Effector memory CD8-positive, alpha-beta T cell (primary cell): ENCODE data around the gene CRYGS.
"Not testable (repeated sequence)": the region's sequence is repeated elsewhere in the genome, so short reads cannot be mapped to it uniquely, and the experiment has no call there.

Experiments used
- ATAC-seq: fragments of 150-1000 bp; cut with Tn5 transposase; replicated peaks from 2 replicates; pipeline ENCODE4 v1.10.0; 2021; ENCODE audit warnings: mild to moderate bottlenecking, moderate library complexity
- DNase-seq, 3 experiments: peaks; one replicate each; pipeline ENCODE4 v3.0.0; 2021
- H3K27ac Mint-ChIP-seq, 2 donors: one replicate each; pipeline ENCODE4 v1.8.0; 2022; ENCODE audit warnings: mild to moderate bottlenecking in 2 of 2, mixed read lengths in 2 of 2, moderate library complexity in 2 of 2
- H3K27me3 Mint-ChIP-seq, 2 donors: one replicate each; pipeline ENCODE4 v1.8.0; 2022; ENCODE audit warnings: mixed read lengths in 2 of 2
- H3K36me3 Mint-ChIP-seq: one replicate; pipeline ENCODE4 v1.8.0; 2022; ENCODE audit warnings: mild to moderate bottlenecking, moderate library complexity, mixed read lengths; ENCODE audit not compliant: insufficient read depth
- H3K4me1 Mint-ChIP-seq, 2 donors: one replicate each; pipeline ENCODE4 v1.8.0; 2022; ENCODE audit warnings: low read depth in 2 of 2, mixed read lengths in 2 of 2
- H3K4me3 Mint-ChIP-seq, 2 donors: one replicate each; pipeline ENCODE4 v1.8.0; 2022; ENCODE audit warnings: mild to moderate bottlenecking in 2 of 2, mixed read lengths in 2 of 2, moderate library complexity in 2 of 2
- H3K9me3 Mint-ChIP-seq, 2 donors: one replicate each; pipeline ENCODE4 v1.8.0; 2022; ENCODE audit warnings: mixed read lengths in 2 of 2

CRYGS gene

DNA sequence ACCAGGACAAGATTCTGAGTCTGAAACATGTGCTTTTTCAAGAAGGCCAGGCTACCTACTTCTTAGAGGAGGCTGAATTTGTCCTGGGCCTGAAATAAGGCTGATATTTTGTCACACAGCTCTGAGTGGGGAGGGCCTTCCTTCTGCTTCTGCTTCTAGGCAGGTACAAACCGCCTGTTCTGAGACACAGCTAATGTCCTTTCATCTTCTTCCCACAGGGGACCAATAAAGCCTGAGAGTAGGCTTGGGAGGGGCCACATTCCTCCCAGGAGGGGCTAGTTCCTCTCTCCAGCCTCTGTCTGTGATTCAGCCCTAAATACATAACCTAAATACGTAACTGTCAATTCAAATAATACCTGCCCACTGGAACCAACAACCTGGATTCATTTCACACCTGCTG lies 34.8 kb downstream of the CRYGS start:
- DNase-seq (no peak), ATAC-seq (no peak)
- peaks cover 7 to 18% of the 10 kb centered on the region in 2 donors for H3K27me3 Mint-ChIP-seq
- H3K4me3 Mint-ChIP-seq: no peak overlapping the region
- peaks cover 5 to 16% of the 10 kb centered on the region in 2 donors for H3K4me1 Mint-ChIP-seq
- peaks cover 3% of the 10 kb centered on the region for H3K36me3 Mint-ChIP-seq
- no peak overlapping the region for H3K27ac Mint-ChIP-seq
- no peaks in the 10 kb centered on the region for H3K9me3 Mint-ChIP-seq

DNA sequence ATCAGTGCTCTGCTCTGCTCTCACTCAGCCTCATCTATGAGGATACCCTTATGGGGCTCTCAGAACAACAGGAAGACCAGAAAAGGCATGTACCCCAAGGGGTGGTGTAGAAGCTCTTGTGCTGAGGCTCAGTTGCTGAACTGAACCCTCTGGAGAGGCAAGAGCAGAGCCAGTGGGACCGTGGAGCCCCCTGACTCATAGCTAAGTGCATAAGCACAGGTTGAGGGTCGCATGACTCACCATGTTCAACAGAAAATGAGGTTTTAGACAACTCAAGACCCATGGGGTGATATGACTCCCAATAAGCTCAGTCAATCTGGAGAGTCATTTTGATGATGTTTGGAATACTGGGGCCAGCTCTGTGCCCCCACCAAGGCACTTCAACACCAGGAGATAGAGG lies 37.3 kb downstream of the CRYGS start:
- DNase-seq (no peak), ATAC-seq (no peak)
- Mint-ChIP-seq H3K4me1 (peaks cover 12 to 16% of the 10 kb centered on the region in 2 donors), H3K4me3 (no peak overlapping the region), H3K27ac (no peak overlapping the region), H3K36me3 (peaks cover 3% of the 10 kb centered on the region), H3K9me3 (no peaks in the 10 kb centered on the region), H3K27me3 (peaks cover 7 to 16% of the 10 kb centered on the region in 2 donors)

DNA sequence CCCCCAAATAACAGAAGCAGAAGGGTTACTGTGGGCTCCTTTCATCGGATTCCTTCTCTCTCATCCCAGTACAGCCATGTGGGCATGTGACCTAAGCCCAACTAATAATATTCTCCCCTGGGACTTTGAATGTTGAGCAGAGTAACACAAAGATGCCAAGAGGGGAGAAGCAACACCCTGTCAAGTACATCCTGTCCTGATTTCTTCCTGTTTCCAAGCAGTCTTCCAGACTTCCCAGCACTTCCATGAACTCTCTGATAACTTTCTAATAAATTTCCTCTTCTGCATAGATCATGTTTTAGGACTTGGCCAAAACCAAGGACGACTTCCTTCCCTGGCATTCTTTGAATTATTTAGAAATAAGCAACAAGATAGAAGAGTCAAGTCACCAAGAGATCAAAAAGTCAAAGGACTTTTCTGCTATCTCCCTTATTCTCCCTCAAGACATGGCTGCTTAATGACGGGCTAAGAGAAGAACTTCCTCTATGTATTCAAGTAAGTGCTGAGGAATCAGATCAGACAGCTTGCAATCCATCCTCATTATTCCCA lies 37.9 kb downstream of the CRYGS start:
- Mint-ChIP-seq H3K36me3 (peaks cover 3% of the 10 kb centered on the region), H3K27ac (no peak overlapping the region), H3K27me3 (peaks cover 7 to 10% of the 10 kb centered on the region in 2 donors)

DNA sequence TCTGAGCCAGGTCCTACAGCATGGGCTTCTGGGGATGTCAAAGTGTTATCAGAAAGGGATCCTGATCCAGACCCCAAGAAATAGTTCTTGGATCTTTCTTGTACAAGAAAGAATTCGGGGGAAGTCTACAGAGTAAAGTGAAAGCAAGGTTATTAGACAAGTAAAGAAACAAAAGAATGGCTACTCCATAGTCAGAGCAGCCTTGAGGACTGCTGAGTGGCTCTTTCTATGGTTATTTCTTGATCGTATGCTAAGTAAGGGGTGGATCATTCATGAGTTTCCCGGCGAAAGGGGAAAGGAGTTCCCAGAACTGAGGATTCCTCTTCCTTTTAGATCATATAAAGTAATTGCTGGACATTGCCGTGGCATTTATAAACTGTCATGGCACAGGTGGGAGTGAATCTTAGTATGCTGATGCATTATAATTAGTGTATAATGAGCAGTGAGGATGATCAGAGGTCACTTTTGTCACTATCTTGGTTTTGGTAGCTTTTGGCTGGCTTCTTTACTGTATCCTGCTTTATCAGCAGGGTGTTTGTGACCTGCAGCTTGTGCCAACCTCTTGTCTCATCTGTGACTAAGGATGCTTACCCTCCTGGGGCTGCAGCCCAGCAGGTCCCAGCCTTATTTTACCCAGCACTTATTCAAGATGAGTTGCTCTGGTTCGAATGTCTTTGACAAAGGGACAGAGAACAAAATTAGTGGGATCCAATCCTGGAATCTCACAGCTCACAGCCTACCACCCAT lies 41.0 kb downstream of the CRYGS start:
- DNase-seq (no peak), ATAC-seq (peak; percentile 61)
- Mint-ChIP-seq H3K4me3 (peak overlapping the region; percentile 42 to 64), H3K27ac (peak overlapping the region; percentile 44 to 77), H3K4me1 (peaks cover 8 to 9% of the 10 kb centered on the region in 2 donors), H3K27me3 (peaks cover 7 to 10% of the 10 kb centered on the region in 2 donors), H3K9me3 (no peaks in the 10 kb centered on the region), H3K36me3 (peaks cover 3% of the 10 kb centered on the region)

More for the DNA sequence above, 37.9 kb downstream of the CRYGS start:
- no peak overlapping the region for H3K4me3 Mint-ChIP-seq
- no peaks in the 10 kb centered on the region for H3K9me3 Mint-ChIP-seq
- H3K4me1 Mint-ChIP-seq: peaks cover 11 to 12% of the 10 kb centered on the region in 2 donors
- ATAC-seq (no peak), DNase-seq (no peak)

DNA sequence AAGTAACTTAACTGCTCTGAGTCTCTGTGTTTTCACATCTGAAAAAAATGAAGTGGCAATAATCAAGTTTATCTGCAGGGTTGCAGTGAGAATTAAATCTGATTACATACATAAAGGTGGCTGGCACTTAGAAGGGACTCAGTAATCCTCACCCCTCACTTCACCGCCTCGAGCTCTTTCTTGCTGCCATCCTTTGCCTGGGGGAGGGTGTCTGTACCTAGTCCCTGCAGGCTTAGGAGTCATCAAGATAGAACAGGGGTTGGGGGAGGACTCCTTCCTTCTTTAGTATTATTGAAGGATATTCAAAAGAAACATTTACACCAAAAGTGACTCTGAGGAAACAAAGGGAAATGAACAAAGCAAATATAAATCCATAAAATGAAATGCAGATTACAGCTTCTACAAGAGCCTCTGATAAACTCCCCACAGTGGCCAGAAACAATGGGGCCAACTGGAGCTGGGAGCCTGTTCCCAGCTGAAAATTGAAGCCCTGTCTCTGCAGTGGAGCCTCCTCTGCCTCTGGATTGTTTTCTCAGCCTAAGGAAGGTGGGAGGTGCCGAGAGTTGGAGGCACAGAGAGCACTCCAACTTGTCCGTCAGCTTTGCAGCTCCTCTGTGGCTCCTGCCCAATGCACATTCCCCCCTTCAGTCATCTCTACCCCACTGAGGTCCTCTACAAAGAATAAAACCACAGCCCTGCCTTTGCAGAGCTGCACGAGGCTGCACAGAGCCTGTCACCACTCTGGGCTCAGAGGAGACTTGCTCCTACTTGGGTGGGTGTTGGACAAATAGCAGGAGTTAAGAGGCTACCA lies 41.8 kb downstream of the CRYGS start:
- Mint-ChIP-seq H3K36me3 (peaks cover 3% of the 10 kb centered on the region), H3K4me3 (peak overlapping the region; percentile 42 to 64), H3K27me3 (peaks cover 7 to 10% of the 10 kb centered on the region in 2 donors), H3K9me3 (no peaks in the 10 kb centered on the region), H3K27ac (peak overlapping the region; percentile 44 to 77), H3K4me1 (peaks cover 8 to 9% of the 10 kb centered on the region in 2 donors)
- DNase-seq: no peak
- peak; percentile 77 for ATAC-seq

DNA sequence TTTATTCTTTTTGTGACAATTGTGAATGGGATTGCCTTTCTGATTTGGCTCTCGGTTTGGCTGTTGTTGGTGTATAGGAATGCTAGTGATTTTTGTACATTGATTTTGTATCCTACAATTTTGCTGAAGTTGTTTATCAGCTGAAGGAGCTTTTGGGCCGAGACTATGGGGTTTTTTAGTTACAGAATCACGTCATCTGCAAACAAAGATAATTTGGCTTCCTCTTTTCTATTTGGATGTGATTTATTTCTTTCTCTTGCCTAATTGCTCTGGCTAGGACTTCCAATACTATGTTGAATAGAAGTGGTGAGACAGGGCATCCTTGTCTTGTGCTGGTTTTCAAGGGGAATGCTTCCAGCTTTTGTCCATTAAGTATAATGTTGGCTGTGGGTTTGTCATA lies 44.2 kb downstream of the CRYGS start:
- not testable (repeated sequence) for H3K27ac Mint-ChIP-seq, H3K4me3 Mint-ChIP-seq, H3K36me3 Mint-ChIP-seq, H3K4me1 Mint-ChIP-seq, DNase-seq, H3K9me3 Mint-ChIP-seq, ATAC-seq, H3K27me3 Mint-ChIP-seq

DNA sequence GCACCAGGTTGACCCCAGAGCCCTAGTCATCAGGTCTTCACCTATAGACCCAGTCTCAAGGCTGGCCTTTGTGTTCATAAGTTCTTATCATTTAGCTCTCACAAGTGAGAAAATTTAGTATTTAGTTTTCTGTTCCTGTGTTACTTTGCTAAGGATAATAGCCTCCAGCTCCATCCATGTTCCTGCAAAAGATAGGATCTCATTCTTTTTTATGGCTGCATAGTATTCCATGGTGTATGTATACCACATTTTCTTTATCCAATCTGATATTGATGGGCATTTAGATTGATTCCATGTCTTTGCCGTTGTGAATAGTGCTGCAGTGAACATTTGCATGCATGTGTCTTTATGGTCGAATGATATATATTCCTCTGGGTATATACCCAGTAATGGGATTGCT lies 46.2 kb downstream of the CRYGS start:
- not testable (repeated sequence) for H3K36me3 Mint-ChIP-seq, H3K9me3 Mint-ChIP-seq, H3K4me1 Mint-ChIP-seq, H3K27me3 Mint-ChIP-seq, DNase-seq, ATAC-seq, H3K4me3 Mint-ChIP-seq, H3K27ac Mint-ChIP-seq

DNA sequence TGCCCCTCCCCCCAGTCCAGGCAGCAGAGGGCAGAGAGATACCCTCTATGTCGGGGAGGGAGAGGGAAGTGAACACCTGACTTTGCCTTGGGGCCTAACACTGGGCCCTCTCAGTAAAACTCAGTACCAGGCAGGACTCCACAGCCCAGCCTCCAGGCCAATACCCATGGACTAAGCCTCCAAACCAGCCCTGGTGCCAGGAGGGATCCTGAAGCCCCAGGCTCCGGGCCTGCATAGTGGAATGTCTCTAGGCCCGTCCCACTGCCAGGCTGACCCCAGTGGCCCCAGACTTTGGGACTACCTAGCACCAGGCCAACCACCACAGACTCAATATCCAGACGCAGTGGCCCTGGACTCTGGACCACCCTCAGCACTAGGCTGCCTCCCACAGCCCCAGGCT lies 46.6 kb downstream of the CRYGS start:
- Mint-ChIP-seq H3K4me3 (no peak overlapping the region), H3K36me3 (no peaks in the 10 kb centered on the region), H3K27me3 (peaks cover 0 to 5% of the 10 kb centered on the region in 2 donors), H3K27ac (no peak overlapping the region), H3K4me1 (peaks cover 1% of the 10 kb centered on the region in 2 donors), H3K9me3 (no peaks in the 10 kb centered on the region)
- ATAC-seq (no peak), DNase-seq (no peak)

DNA sequence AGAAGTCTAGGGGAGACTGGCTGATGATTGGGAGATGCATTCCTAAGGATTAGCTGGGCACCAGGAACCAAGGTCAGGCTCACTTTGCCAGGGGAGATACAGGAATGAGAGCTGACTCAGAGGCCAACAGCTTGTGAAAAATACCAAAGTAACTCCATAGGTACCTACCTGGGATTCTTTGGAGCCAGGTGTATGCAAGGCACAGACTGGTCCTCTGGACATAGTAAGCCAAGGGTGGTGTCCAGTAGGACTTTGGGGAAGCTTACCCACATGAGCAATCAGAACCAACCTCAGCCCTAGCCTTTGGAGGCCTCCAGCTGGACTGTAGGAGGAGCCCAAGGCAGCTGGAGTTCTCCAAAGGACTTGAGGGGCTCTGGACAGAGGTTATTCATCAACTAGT lies 47.5 kb downstream of the CRYGS start:
- DNase-seq (no peak), ATAC-seq (no peak)
- Mint-ChIP-seq H3K4me1 (no peaks in the 10 kb centered on the region), H3K4me3 (no peak overlapping the region), H3K36me3 (no peaks in the 10 kb centered on the region), H3K27me3 (peaks cover 0 to 5% of the 10 kb centered on the region in 2 donors), H3K27ac (no peak overlapping the region), H3K9me3 (no peaks in the 10 kb centered on the region)

DNA sequence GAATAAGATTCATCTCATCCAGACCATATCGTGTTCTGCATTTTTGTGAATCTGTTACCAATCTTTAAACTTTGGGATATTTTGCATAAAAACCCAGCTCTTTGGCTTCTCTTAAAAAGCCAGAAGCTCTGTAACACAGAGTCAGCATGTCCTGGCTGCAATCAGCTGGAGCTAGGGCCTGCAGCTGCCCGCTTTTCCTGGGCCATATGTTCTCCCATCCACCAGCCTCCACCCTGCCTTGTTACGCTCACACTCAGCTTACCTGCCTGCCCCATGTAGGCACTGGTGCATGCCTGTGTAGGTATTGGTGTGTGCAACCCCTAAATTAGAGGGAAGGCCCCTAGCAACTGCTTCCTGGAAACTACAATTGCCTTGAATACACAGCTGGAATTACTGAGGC lies 48.2 kb downstream of the CRYGS start:
- H3K9me3 Mint-ChIP-seq: no peaks in the 10 kb centered on the region
- ATAC-seq (no peak), DNase-seq (no peak)
- H3K27me3 Mint-ChIP-seq: peaks cover 0 to 5% of the 10 kb centered on the region in 2 donors
- no peaks in the 10 kb centered on the region for H3K4me1 Mint-ChIP-seq
- H3K27ac Mint-ChIP-seq: peak overlapping the region in 1 of 2 donors; percentile 27
- no peak overlapping the region for H3K4me3 Mint-ChIP-seq
- no peaks in the 10 kb centered on the region for H3K36me3 Mint-ChIP-seq

DNA sequence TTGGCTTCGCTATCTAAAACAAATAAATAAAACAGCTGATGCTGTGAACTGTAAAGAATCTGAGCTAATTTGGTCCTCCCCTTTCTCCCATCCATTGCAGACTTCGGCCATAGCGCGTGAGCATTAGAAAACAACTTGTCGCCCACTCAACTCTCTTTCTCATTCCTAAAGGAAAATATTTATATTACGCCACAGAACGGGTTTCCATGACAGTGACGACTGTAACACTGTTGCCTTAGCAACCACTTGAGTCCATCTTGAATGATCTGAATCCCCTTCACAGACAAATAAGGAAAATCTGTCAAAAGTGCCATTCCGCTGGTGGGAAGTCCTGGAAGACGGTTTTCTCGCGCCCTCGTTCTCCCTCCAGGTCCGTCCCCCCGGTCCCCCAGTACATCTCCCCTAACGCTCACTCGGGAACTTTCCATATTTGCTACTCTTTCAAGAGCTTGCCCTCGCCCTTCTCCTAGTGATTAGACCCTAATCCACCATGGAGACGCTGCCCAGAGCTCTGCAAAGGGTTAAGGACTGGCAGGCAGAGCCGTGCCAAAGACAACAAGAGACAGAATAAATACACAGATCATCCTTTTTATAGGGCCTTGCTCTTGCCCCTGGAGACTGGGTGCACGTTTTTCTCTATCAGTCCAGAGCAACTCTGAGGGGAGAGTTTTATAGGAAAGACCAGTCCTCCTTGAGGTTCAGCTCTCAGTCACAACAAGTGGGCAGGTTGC lies 50.5 kb downstream of the CRYGS start:
- H3K4me3 Mint-ChIP-seq: no peak overlapping the region
- no peak overlapping the region for H3K27ac Mint-ChIP-seq
- H3K4me1 Mint-ChIP-seq: no peaks in the 10 kb centered on the region
- peaks cover 5 to 6% of the 10 kb centered on the region in 2 donors for H3K27me3 Mint-ChIP-seq
- DNase-seq (no peak), ATAC-seq (no peak)
- H3K9me3 Mint-ChIP-seq: no peaks in the 10 kb centered on the region
- H3K36me3 Mint-ChIP-seq: no peaks in the 10 kb centered on the region

DNA sequence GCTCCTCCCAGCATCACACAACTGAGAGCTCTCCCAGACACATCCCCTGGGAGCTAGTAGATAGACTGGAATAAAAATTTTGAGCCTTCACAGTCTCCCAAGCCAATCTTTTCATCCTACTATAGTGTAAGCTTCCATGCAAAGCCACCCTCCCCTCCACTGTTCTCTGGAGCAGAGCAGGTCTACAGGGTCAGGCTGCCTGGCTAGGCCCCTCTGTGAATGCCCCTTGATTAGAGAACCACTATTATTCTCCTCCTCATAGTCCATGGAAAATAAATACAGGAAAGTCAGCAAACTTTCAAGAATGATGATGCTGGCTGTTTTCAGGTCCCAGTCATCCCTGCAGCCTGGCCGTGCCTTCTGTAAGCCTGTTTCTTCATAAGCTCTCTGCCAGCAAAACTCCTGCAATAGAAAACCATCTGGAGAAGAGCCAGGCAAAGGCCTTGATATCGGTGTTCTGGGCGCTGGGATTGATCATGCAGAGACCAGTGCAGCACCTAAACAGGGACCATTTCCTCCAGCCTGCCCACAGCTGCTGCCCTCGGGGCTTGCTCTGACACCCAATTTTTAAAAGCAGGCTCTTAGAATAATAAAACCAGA lies 51.7 kb downstream of the CRYGS start:
- no peaks in the 10 kb centered on the region for H3K4me1 Mint-ChIP-seq
- peaks cover 5 to 12% of the 10 kb centered on the region in 2 donors for H3K27me3 Mint-ChIP-seq
- H3K36me3 Mint-ChIP-seq: no peaks in the 10 kb centered on the region
- DNase-seq (no peak), ATAC-seq (no peak)
- no peaks in the 10 kb centered on the region for H3K9me3 Mint-ChIP-seq
- no peak overlapping the region for H3K4me3 Mint-ChIP-seq
- H3K27ac Mint-ChIP-seq: no peak overlapping the region

DNA sequence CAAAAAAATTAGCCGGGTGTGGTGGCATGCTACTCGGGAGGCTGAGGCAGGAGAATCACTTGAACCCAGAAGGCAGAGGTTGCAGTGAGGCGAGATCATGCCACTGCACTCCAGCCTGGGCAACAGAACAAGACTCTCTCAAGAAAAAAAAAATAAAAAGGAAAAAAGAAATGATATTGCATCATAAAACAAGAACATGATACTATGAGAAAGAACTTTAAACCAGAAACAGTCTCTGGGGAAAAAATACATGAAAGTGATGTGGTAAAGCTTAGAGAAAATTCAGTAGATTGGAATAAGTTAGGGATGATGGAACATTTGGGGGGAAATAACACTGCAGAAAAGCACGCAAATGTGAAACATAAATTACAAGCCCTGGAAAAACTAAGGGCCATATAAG lies 54.7 kb downstream of the CRYGS start:
- no peaks in the 10 kb centered on the region for H3K9me3 Mint-ChIP-seq
- no peak overlapping the region for H3K4me3 Mint-ChIP-seq
- H3K27me3 Mint-ChIP-seq: peaks cover 5 to 12% of the 10 kb centered on the region in 2 donors
- no peaks in the 10 kb centered on the region for H3K4me1 Mint-ChIP-seq
- no peaks in the 10 kb centered on the region for H3K36me3 Mint-ChIP-seq
- DNase-seq: no peak
- ATAC-seq: no peak
- H3K27ac Mint-ChIP-seq: no peak overlapping the region
